ENCODE measurements around the gene ERFL. TPM values are rescaled to one million over a fixed set of nuclear protein-coding genes. Genes with fewer than 3 reads are reported as not detected.

The ERFL gene
- total and polyA plus RNA-seq, 3 donors from 2014 or later, result 0.78 to 2.4 (median 2.2) TPM

- H3K4me1 ChIP-seq, result peaks cover 12% of the 10 kb centered on the region
- no peak for DNase-seq
- peaks cover 4% of the 10 kb centered on the region for H3K27me3 ChIP-seq
- H3K36me3 ChIP-seq (ENCODE audit: low read depth, missing control alignments), result no peaks in the 10 kb centered on the region
- intact Hi-C loops (cut with DNase I; ENCODE audit: low total_unique reads), result no loop called here
- TF ChIP-seq POLR2A (IDR thresholded peaks at IDR 0.05), result no peak
- no peak for TF ChIP-seq CTCF (IDR thresholded peaks at IDR 0.05)
- H3K9me3 ChIP-seq, result no peaks in the 10 kb centered on the region
- no peak overlapping the region for H3K4me3 ChIP-seq
- WGBS, 2 donors, result 48 to 49% methylated on average over 11 of the region's 11 CpGs
- H3K27ac ChIP-seq, result no peak overlapping the region
These were observed 4.0 kb upstream of the ERFL start for GRCh38 chr19:41932259-41932719.

GRCh38 chr19:41930926-41931592 is 2.8 kb upstream of the ERFL start:
- H3K9me3 ChIP-seq, result no peaks in the 10 kb centered on the region
- H3K36me3 ChIP-seq (ENCODE audit: low read depth, missing control alignments), result no peaks in the 10 kb centered on the region
- intact Hi-C loops (cut with DNase I; ENCODE audit: low total_unique reads), result no loop called here
- TF ChIP-seq CTCF (IDR thresholded peaks at IDR 0.05), result no peak
- TF ChIP-seq POLR2A (IDR thresholded peaks at IDR 0.05), result no peak
- H3K27ac ChIP-seq, result no peak overlapping the region
- 41 to 54% methylated on average over 15 to 17 of the region's 17 CpGs for WGBS, 2 donors
- H3K27me3 ChIP-seq, result peaks cover 4% of the 10 kb centered on the region
- no peak overlapping the region for H3K4me3 ChIP-seq
- no peak for DNase-seq
- peaks cover 12% of the 10 kb centered on the region for H3K4me1 ChIP-seq

- H3K27me3 ChIP-seq, result peaks cover 4% of the 10 kb centered on the region
- WGBS, 2 donors, result 45 to 72% methylated on average over 6 to 7 of the region's 7 CpGs
- no peaks in the 10 kb centered on the region for H3K9me3 ChIP-seq
- H3K4me1 ChIP-seq, result peaks cover 12% of the 10 kb centered on the region
- no peak overlapping the region for H3K4me3 ChIP-seq
- no peak overlapping the region for H3K27ac ChIP-seq
- TF ChIP-seq CTCF (IDR thresholded peaks at IDR 0.05) (no peak), POLR2A (IDR thresholded peaks at IDR 0.05) (no peak)
- H3K36me3 ChIP-seq (ENCODE audit: low read depth, missing control alignments), result no peaks in the 10 kb centered on the region
- no peak for DNase-seq
- intact Hi-C loops (cut with DNase I; ENCODE audit: low total_unique reads), result no loop called here
These were observed 2.1 kb upstream of the ERFL start for GRCh38 chr19:41930322-41930722.

GRCh38 chr19:41929536-41930071 is 1.4 kb upstream of the ERFL start:
- Histone ChIP-seq H3K4me3 (no peak overlapping the region), H3K4me1 (peaks cover 12% of the 10 kb centered on the region), H3K36me3 (ENCODE audit: low read depth, missing control alignments) (no peaks in the 10 kb centered on the region), H3K27me3 (peaks cover 4% of the 10 kb centered on the region), H3K9me3 (no peaks in the 10 kb centered on the region), H3K27ac (no peak overlapping the region)
- DNase-seq, result no peak
- TF ChIP-seq POLR2A (IDR thresholded peaks at IDR 0.05) (no peak), CTCF (IDR thresholded peaks at IDR 0.05) (no peak)
- 53 to 58% methylated on average over 10 to 14 of the region's 14 CpGs for WGBS, 2 donors
- intact Hi-C loops (cut with DNase I; ENCODE audit: low total_unique reads), result no loop called here
